HG03060 (cell line): Measurements from ENCODE around the gene UPP2.

ENCODE experiments used
- ATAC-seq: cut with Tn5 transposase; IDR thresholded peaks from one replicate; pipeline ENCODE4 v1.9.1; 2021; ENCODE audit warnings: low read depth, moderate number of reproducible peaks; ENCODE audit not compliant: unreplicated experiment

UPP2 gene

GRCh38 chr2:158101384-158101926, at the start of gene UPP2:
Gene UPP2, plus strand, starts transcription at chr2:158101876. Its CDS starts 188 bp downstream, at chr2:158102064.
- no peak for ATAC-seq

GRCh38 chr2:158052761-158053160, 48.9 kb upstream of the UPP2 start:
- no peak for ATAC-seq

DNA sequence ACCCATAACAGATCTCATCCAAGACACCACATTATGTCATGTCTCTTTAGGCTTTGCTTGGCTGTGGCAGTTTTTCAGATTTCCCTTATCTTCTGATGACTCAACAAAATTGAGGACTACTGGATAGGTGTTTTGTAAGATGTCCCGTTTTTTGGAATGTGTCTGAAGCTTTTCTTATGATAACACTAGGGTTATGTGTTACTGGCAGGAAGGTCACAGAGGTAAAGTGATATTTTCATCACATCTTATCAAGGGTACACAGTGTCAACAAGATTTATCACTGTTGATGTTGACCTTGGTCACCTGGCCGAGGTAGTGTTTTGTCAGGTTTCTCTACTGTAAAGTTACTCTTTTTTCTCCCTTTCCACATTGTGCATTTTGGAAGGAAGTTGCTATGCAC, 44.8 kb upstream of the UPP2 start:
- ATAC-seq: no peak

DNA sequence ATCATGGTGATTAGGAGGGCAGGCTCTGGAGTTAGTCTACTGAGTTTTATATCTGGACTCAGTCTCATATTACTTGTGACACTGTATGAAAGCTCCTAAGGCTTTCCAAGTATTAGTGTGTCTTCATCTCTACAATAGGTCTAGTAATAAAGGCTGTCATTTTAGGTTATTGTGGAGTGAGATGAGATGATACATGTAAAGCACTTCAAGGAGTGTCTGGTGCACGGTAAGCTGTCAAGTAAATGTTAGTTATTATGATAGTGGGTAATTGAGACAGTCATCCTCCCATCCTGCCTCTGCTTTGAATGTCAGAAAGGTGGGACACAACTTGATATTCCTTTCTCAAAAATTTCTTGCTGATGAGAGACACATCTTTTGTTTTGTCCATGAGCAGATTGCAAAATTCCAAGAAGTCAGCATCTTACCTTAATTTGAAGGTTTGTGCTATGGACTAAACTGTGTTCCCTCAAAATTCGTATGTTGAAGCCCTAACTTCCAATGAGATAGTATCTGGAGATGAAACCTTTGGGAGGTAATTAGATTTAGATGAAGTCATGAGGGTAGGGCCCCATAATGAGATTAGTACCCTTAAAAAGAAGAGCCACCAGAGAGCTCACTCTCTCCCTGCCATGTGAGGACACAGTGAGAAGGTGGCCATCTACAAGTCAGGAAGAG, 41.4 kb upstream of the UPP2 start:
- ATAC-seq: no peak

GRCh38 chr2:158060835-158061435, 40.7 kb upstream of the UPP2 start:
- ATAC-seq: no peak

GRCh38 chr2:158061763-158062162, 39.9 kb upstream of the UPP2 start:
- no peak for ATAC-seq

GRCh38 chr2:158066046-158066713, 35.5 kb upstream of the UPP2 start:
- ATAC-seq: no peak

DNA sequence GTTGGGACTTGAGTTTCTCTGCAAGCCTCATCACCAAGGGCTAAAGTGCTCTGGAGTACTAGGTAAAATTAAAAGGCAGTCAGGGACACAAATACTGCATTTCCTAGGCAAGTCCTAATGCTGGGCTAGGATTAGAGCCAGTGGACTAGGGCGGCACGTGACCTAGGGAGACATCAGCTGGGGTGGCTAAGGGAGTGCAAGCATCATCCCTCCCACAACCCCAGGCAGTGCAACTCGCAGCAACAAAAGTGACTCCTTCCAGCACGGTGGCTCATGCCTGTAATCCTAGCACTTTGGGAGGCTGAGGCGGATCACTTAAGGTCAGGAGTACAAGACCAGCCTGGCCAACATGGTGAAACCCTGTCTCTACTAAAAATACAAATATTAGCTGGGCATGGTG, 30.7 kb upstream of the UPP2 start:
- ATAC-seq: no peak

DNA sequence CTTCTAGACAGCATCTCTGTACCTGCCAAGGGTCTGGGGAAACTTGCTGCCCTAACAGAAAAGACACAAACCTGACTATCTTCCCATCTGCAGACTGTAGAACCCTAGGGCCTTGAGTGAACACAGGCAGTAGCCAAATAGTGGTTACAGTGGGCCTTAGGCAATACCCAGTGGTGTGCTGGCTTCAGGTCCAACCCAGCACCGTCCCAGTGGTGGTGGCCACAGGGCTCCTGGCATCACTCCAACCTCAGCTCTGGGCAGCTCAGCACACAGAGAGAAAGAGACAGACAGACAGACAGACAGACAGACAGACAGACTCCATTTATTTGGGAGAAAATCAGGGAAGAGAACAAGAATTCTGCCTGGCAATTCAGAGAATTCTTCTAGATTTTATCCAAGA, 29.3 kb upstream of the UPP2 start:
- no peak for ATAC-seq

GRCh38 chr2:158079672-158080071, 22.0 kb upstream of the UPP2 start:
- ATAC-seq: no peak

- no peak for ATAC-seq
Measured at GRCh38 chr2:158088093-158088492, 13.6 kb upstream of the UPP2 start.

- no peak for ATAC-seq
Measured at GRCh38 chr2:158089322-158089721, 12.4 kb upstream of the UPP2 start.

GRCh38 chr2:158091647-158092046, 10.0 kb upstream of the UPP2 start:
- ATAC-seq: no peak

DNA sequence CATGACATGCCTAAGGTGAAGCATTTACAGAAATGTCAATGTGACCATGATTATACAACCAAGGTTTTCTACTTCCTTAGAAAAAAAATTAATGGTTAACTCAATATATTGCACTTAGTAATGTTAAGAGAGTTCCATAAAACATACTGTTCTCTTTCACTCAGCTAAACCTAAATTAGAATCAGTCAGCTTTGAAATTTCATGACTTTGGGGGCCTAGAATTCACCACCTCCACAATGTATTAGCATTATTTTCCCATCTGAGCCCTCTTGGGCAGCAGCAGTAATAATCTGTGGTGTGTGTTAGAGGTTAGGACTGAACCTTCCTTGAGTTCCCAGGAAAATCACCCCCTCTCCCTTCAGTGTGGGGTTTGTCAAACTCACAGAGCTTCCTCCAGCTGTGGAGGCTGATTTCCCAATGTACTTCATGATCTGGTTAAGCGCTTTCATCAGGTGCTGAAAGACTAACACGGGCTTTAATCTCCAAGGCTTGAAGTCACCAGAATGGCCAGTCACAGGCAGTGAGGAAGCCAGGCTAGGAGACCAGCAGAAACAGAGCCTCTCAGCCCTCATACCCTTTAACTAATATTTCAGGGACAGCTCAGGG, 7.1 kb upstream of the UPP2 start:
- no peak for ATAC-seq

- no peak for ATAC-seq
Measured at GRCh38 chr2:158095269-158095668, 6.4 kb upstream of the UPP2 start.

GRCh38 chr2:158095912-158096311, 5.8 kb upstream of the UPP2 start:
- no peak for ATAC-seq

DNA sequence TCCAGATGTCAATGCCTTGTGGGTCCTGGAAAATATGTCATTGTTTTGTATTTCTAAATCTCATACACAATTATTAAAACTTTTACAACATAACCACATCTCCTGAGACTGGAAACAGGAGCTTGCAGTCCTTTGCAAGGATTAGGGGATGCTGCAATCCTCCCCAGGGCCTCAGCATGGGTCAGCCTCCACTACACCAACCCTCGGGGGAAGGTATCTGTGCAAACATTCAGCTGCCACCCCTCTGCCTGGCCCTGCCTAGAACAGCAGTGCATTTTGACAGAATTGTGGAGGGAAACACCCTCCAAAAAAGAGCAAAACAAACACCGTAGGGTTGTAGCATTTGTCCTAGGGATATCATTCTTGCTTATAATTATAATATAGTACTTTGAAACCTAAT, 4.2 kb upstream of the UPP2 start:
- ATAC-seq: no peak

DNA sequence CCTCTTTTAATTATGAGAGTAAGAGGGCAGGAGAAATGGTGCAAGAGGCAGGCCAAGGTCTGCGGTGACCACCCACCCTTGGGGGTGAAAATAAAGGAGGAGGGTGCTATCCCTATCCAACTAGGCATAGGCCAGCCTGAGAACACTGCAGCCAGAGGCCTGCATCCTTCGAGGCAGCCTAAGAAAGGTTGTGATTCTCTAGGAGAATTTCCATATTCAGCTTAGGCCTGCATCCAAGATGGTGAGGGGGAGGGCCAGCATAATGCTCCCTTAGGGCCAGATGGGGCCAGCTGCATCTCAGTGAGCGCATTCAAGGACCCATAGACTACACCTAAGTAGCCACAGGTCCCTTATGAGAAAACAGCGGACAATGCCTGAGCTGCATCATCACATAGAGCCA, 3.5 kb upstream of the UPP2 start:
- ATAC-seq: no peak

DNA sequence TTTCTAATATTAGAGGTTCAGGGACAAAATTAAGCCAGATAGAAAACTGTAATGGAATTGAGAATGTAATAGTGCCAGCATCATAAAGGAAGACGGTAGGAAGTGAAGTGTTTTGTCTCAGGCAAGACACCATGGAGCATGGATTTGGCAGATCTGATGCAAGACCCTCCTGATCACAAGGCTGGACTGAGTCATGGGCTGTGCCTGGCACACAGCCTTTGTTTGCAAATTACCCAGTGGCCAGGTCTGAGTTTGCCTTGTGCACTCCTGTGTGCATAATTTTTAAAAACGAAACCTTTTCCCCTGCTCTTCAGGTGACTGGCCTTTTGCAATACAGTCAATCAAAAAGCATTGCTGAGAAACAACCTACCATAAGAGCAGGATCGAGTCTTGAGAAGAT, 2.0 kb upstream of the UPP2 start:
- ATAC-seq: no peak

GRCh38 chr2:158100411-158100810, 1.3 kb upstream of the UPP2 start:
- ATAC-seq: no peak

- ATAC-seq: no peak
Measured at GRCh38 chr2:158102446-158102845, 770 bp downstream of the UPP2 start.
